Mucosa of gallbladder (tissue), 1 donor: ENCODE results near the gene PIK3IP1. TPM values are rescaled to one million over a fixed set of nuclear protein-coding genes. Genes with fewer than 3 reads are reported as not detected.
A peak's percentile ranks its signal among the peaks of the same experiment; 100 is the strongest.
"Not testable (repeated sequence)": the region's sequence is repeated elsewhere in the genome, so short reads cannot be mapped to it uniquely, and the experiment has no call there.

Experiments
- DNase-seq: peaks from one replicate; pipeline ENCODE4 v3.0.0-alpha.2; 2020; ENCODE audit warnings: low spot score
- total RNA-seq: library from RNA; stranded (reverse); gene quantifications from one replicate; pipeline ENCODE4 v1.2.1, GENCODE V29; 2021
- donor health status: DM: no; HTN: no; CAD: no.

The PIK3IP1 gene
- total RNA-seq, result 48.0 TPM

DNA sequence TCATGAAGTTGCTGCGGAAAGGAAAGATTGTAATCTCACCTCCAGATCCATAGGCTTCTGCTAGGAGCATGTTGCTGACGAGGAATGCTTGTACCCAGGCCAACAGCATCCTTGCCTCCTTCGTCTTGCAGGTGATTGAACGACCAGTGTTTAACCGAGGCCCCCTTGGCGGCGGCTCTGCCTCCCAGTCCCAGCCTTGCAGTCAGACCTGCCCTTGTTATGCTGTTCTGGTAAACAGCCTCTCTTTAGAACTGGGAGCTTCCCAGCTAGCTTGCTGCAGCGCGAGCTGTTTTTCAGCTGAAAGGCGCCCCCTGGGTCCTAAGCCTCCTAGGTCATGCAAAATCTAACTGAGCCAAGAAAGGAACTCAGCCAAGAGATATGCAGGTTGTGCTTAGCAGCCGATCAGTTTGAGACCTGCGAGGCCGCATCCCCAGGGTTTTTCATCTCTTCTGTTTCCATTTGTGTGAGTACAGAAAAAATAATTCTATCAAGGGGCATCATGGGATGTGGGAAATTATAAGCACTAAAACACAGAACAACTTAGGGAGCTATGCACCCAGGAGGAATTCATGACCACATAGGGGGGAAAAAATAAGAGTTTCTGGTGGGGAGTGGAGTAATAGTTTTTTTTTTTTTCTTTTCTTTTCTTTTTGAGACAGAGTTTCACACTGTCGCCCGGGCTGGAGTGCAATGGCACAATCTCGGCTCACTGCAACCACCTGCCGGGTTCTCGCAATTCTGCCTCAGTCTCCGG is at the start of gene PIK3IP1:
PIK3IP1 (minus strand) TSS at position 253 of the 754 bp plus-strand sequence; CDS start at position 109, 144 bp downstream.
- DNase-seq, result peak; percentile 93

DNA sequence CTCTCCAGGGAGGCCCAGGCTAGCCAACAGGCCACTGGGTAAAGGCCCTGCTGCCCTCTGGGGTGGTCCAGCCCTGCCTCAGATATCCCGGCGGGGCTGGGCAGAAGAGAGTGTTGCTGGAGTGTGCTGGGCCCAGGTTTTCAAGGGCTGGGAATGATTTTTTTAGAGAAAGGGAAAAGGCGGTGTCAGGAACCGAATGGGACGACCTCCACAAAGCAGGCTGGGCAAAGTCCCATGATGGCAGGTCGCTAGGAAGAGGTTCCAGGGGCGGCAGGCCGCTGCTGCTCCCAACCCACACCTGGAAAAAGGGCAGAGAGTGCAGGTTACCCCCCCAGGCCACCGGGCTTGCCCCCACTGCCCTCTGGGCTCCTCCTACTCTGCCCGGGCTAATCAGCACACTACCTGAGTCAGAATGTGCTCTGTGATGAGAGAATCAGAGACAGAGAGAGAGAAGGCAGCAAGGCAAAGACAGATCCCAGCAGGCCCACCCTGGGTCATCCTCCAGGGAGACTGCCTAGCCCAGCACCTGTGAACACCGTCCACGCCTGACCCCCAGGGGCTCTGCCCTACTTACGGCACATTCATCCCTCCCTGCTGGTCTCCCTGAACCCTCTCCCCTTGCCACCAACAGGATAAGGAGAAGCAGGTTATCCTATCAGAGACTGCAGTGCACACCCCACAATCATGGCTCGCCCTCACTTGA is 49.2 kb upstream of the PIK3IP1 start:
- DNase-seq, result no peak

GRCh38 chr22:31340765-31341247 is 48.5 kb upstream of the PIK3IP1 start:
- DNase-seq, result no peak

GRCh38 chr22:31340360-31340759 is 48.1 kb upstream of the PIK3IP1 start:
- no peak for DNase-seq

GRCh38 chr22:31339148-31339832 is 47.0 kb upstream of the PIK3IP1 start:
- peak; percentile 27 for DNase-seq

DNA sequence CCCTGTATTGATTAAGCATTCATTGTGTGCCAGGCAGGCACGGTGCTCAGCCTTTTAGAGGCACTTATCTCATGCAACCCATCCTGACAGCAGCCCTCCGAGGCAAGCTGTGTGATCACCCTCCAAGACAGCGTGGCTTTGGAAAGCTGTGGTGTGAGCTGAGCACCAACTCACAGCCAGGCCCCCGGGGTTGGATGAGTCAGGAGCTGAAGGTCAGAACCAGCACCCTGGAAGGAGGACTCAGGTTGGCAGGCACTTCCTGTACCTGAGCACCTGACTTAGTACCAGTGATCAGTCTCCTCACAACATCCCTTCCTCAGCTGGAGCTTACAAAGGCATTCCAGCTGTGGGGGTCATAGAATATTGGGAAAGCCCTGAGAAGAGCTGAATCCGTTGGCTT is 44.9 kb upstream of the PIK3IP1 start:
- DNase-seq, result peak; percentile 71

- DNase-seq, result no peak
Observed at GRCh38 chr22:31334329-31334728, 42.0 kb upstream of the PIK3IP1 start.

DNA sequence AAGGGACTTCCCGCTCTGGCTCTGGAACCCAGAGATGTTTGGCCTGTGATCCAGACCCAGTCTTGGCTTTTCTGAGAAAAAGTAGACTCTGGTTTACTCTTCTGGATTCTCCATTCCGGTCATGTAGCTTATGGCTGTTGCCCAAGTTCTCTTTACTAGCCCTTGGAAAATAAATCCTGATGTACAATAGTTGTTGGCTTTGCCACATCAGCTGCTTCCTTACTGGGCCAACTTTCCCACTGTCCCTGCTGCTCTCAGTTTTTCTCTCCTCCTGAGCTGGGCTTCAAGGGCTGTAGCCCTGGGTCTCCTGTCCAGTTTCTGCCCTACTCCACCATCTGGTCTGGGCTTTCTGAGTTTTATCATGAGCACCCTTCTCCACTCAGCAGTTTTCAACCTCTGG is 41.4 kb upstream of the PIK3IP1 start:
- no peak for DNase-seq

- DNase-seq, result no peak
Observed at GRCh38 chr22:31332886-31333285, 40.6 kb upstream of the PIK3IP1 start.

DNA sequence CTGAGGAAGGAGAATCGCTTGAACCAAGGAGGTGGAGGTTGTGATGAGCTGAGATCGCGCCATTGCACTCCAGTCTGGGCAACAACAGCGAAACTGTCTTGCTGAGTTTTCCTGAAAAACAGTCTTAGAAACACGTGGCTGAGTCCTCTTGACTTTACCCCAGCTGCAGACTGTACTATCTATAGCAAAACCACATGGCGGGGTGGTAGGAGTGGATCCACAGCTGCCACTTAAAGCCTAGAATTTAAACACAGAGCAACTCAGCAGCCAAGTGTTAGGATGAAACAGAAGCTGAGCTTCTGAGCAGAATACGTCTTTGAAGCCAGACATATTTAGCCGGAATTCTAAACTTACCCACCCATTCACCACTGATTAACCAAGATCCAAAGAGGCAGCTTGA is 39.7 kb upstream of the PIK3IP1 start:
- DNase-seq, result no peak

DNA sequence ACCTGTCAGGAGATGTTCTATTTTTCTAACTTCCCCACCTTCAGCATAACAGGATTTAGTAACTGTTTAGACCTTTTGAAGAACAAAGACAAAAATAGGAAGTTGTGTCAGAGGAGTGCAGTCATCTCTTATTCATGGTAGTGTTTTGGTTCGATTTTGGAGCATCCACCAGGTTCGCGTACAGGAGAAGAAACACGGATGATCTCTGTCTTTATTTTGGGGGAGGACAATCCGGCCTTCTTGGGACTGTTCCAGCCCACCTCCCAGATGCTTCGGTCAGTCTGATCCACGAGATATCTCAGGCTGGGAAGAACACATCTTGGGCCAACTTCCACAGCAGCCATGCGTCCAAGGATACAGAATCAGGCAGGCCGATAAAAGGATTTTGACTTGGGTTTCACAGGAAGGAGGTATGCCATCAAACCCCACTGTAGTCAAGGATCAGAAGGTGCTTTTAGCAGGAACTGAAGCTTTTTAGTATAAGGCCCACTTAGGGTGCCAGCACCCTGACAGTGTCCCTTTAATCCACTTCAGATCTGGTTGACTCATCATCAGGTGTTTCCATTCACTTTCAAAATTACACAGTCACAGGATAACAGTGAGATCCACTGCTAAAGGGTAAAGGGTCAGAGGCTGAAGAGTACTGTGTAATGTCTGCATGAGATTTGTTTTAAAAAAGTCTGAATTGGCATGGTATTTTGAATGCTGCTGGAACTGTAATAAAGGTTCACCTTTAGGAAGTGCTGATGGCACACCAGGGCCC is 37.3 kb upstream of the PIK3IP1 start:
- DNase-seq, result no peak

DNA sequence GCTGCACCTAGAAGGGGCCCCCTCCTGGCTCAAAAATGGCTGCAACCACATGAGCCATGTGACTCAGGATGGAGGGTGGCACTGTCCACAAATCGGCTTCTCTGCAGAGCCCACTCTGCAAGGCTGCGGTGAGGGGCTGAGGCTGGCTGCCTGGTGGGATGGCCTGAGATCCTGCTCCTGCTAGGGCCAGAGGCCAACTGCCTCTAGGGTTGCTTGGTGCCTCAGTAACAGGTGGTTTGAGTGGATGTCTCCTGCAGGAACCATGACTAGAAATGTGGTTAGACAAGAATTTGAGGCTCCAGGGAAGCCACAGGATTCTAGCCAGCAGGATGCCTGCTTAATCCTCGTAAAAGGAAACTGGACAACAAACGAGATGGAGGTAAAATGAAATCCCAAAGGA is 36.7 kb upstream of the PIK3IP1 start:
- DNase-seq, result no peak

- DNase-seq, result no peak
Observed at GRCh38 chr22:31328544-31328960, 36.3 kb upstream of the PIK3IP1 start.

GRCh38 chr22:31327806-31328543 is 35.7 kb upstream of the PIK3IP1 start:
- no peak for DNase-seq

- DNase-seq, result no peak
Observed at GRCh38 chr22:31326877-31327276, 34.6 kb upstream of the PIK3IP1 start.

DNA sequence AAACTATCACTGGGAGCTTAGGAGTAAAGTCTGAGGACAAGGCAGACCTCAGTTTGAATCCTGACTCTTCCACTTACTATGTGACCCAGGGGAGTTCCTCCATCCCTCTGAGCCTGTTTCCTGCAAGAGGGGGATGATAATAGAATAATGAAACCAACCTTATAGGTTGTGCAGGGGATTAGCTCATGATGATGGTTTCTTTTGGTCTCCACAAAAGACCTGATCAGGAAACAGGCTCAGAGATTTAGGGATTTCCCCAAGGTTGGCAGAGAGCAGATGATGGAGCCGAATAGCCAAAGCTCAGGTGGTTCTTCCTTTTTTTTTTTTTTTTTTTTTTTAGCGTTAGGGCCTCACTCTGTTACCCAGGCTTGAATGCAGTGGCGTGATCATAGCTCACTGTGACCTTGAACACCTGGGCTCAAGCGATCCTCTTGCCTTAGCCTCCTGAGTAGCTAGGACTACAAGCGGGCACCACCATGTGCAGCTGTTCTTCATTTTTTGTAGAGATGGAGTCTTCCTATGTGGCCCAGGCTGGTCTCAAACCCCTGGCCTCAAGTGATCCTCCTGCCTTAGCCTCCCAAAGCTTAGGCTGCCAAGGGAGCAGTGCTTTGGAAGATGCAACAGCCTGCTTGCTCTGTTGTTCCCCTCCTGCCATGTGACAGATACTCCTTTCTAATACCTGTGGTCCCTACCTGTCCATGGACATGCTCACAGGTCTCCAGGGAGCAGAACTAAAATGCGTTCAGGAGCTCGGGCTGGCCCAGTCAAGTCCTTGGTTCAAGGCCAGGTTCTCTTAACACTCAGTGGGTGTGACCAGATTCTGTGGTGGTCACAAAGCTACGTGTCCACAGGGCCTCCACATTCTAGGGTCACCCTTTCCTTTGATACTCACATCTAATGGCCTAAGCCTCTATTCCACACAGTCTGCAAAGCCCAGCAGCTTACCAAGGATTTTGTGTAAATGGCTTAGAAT is 31.6 kb upstream of the PIK3IP1 start:
- DNase-seq, result no peak

GRCh38 chr22:31321421-31321820 is 29.1 kb upstream of the PIK3IP1 start:
- DNase-seq, result no peak

GRCh38 chr22:31314220-31314619 is 21.9 kb upstream of the PIK3IP1 start:
- not testable (repeated sequence) for DNase-seq

GRCh38 chr22:31313366-31314147 is 21.3 kb upstream of the PIK3IP1 start:
- DNase-seq, result peak; percentile 92
